Measurements from ENCODE around the gene MTG2.

MTG2 gene

DNA sequence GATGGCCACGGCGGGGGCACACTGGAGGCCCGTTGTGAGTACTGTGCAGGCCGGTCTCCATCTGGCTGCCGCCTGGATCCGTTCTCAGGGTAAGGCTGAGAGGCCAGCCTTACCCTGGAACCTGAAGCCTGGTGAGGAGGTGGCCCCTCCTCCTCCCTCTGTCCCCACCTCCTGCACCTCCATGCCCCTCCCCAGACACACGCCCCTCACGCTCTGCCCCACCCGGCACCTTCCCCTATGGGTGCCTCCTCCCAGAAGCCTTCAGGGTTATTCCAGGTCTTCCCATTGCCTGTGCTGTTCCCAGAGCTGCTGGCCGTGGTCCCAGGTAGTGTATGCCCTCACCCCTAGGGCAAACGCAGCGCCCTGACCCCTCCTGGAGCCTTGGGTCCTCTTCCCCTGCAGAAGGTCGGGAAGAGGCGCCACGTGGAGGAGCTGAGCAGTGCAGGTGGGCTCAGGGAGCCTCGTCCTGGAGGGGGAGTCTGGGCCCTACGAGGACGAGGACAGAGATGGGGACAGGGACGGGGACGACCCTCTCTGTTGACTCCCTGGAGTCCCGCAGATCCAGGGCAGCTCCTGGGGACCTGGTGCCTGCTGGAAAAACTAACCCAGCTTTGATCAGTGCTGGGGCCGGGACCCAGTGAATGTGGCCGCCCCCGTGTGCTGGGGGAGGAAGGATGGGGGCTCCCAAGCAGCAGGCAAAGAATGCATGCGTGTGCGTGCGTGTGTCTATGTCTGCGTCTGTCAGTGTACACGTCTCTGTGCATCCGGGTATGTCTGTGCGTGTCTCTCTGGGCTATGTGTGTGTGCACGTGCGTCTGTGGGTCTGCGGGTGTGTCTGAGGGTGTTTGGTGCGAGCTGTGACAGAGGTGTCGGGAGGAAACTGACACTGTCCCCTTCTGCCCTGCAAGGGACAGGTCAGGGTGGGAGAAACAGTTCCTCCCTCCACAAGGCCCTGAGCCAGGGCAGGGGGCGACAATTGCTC lies 45.4 kb downstream of the MTG2 start:
- Histone ChIP-seq H3K27ac (ENCODE audit: low read length) (no peak overlapping the region), H3K27me3 (ENCODE audit: low read depth, low read length) (peaks cover 6% of the 10 kb centered on the region), H3K36me3 (ENCODE audit: control insufficient read depth in 1 of 2, insufficient read depth in 2 of 2, low read length in 2 of 2) (no peaks in the 10 kb centered on the region), H3K9me3 (ENCODE audit: control insufficient read depth in 1 of 2, low read length in 2 of 2) (no peaks in the 10 kb centered on the region), H3K4me1 (ENCODE audit: control insufficient read depth in 1 of 2, insufficient read depth in 2 of 2, low read length in 2 of 2) (no peaks in the 10 kb centered on the region), H3K4me3 (ENCODE audit: low read depth in 1 of 2, low read length in 2 of 2) (no peak overlapping the region)

DNA sequence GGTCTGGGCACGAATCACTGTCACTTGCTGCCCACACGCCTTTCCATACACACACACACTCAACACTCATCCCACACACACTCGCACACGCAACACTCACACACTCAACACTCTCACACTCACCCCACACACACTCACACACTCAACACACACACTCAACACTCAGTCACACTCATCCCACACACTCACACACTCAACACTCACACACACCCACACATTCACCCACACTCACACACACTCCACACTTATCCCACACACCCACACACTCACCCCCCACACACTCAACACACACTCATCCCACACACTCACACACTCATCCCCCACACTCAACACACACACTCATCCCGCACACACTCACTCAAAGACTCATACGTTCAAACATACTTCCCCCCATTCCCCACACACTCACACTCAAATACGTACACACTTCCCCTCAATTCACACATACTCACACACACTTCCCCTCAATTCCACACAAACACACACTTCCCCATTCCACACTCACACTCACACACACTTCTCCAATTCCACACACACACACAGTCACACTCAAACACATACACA lies 46.2 kb downstream of the MTG2 start:
- H3K36me3 ChIP-seq (ENCODE audit: control insufficient read depth in 1 of 2, insufficient read depth in 2 of 2, low read length in 2 of 2), result no peaks in the 10 kb centered on the region
- H3K4me3 ChIP-seq (ENCODE audit: low read depth in 1 of 2, low read length in 2 of 2), result no peak overlapping the region
- H3K27ac ChIP-seq (ENCODE audit: low read length), result no peak overlapping the region
- no peaks in the 10 kb centered on the region for H3K4me1 ChIP-seq (ENCODE audit: control insufficient read depth in 1 of 2, insufficient read depth in 2 of 2, low read length in 2 of 2)
- H3K27me3 ChIP-seq (ENCODE audit: low read depth, low read length), result peaks cover 5% of the 10 kb centered on the region
- H3K9me3 ChIP-seq (ENCODE audit: control insufficient read depth in 1 of 2, low read length in 2 of 2), result no peaks in the 10 kb centered on the region

DNA sequence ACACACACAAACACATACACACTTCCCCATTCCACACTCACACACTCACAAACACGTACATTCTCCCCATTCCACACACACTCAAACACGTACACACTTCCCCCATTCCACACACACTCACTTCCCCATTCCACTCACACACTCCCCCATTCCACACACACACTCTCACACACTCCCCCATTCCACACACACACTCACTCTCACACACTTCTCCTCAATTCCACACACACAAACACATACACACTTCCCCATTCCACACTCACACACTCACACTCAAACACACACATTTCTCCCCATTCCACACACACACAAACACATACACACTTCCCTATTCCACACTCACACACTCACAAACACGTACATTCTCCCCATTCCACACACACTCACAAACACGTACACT lies 46.8 kb downstream of the MTG2 start:
- Histone ChIP-seq H3K36me3 (ENCODE audit: control insufficient read depth in 1 of 2, insufficient read depth in 2 of 2, low read length in 2 of 2) (no peaks in the 10 kb centered on the region), H3K27ac (ENCODE audit: low read length) (no peak overlapping the region), H3K9me3 (ENCODE audit: control insufficient read depth in 1 of 2, low read length in 2 of 2) (no peaks in the 10 kb centered on the region), H3K4me1 (ENCODE audit: control insufficient read depth in 1 of 2, insufficient read depth in 2 of 2, low read length in 2 of 2) (no peaks in the 10 kb centered on the region), H3K4me3 (ENCODE audit: low read depth in 1 of 2, low read length in 2 of 2) (no peak overlapping the region), H3K27me3 (ENCODE audit: low read depth, low read length) (peaks cover under 1% of the 10 kb centered on the region)

DNA sequence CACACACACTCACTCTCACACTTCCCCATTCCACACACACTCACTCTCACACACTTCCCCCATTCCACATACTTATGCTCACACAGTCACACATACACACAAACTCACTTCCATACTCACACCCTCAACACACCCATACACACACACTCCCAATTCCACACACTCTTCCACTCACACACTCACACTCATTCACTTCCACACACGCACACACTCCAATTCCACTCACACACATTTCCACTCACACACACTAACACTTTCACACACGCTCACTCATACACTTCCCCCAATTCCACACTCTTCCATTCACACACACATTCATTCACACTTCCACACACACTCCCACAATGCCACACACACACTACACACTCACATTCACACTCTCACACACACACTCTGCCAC lies 47.4 kb downstream of the MTG2 start:
- Histone ChIP-seq H3K27ac (ENCODE audit: low read length) (no peak overlapping the region), H3K4me1 (ENCODE audit: control insufficient read depth in 1 of 2, insufficient read depth in 2 of 2, low read length in 2 of 2) (no peaks in the 10 kb centered on the region), H3K27me3 (ENCODE audit: low read depth, low read length) (no peaks in the 10 kb centered on the region), H3K4me3 (ENCODE audit: low read depth in 1 of 2, low read length in 2 of 2) (no peak overlapping the region), H3K36me3 (ENCODE audit: control insufficient read depth in 1 of 2, insufficient read depth in 2 of 2, low read length in 2 of 2) (no peaks in the 10 kb centered on the region), H3K9me3 (ENCODE audit: control insufficient read depth in 1 of 2, low read length in 2 of 2) (no peaks in the 10 kb centered on the region)

DNA sequence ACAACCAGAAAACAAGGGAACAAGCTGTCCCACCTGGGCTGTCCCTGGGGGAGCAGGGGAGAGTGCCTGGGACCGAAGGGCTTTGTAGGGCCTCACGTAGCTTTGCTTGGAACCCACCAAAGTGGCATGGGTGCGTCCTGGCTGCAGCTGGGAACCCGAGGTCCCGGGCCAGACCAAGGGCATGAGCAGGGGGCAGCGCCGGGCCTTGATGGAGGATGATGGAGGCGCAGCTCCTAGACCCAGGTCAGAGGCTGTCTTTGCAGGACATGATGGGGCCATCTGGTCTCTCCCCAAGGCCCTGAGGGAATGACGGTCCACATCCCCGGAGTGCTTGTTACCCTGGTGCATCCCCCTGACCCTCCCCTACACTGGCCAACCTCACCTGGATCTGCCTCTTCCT lies 47.9 kb downstream of the MTG2 start:
- Histone ChIP-seq H3K27ac (ENCODE audit: low read length) (no peak overlapping the region), H3K4me1 (ENCODE audit: control insufficient read depth in 1 of 2, insufficient read depth in 2 of 2, low read length in 2 of 2) (no peaks in the 10 kb centered on the region), H3K36me3 (ENCODE audit: control insufficient read depth in 1 of 2, insufficient read depth in 2 of 2, low read length in 2 of 2) (no peaks in the 10 kb centered on the region), H3K4me3 (ENCODE audit: low read depth in 1 of 2, low read length in 2 of 2) (no peak overlapping the region), H3K27me3 (ENCODE audit: low read depth, low read length) (no peaks in the 10 kb centered on the region), H3K9me3 (ENCODE audit: control insufficient read depth in 1 of 2, low read length in 2 of 2) (no peaks in the 10 kb centered on the region)

DNA sequence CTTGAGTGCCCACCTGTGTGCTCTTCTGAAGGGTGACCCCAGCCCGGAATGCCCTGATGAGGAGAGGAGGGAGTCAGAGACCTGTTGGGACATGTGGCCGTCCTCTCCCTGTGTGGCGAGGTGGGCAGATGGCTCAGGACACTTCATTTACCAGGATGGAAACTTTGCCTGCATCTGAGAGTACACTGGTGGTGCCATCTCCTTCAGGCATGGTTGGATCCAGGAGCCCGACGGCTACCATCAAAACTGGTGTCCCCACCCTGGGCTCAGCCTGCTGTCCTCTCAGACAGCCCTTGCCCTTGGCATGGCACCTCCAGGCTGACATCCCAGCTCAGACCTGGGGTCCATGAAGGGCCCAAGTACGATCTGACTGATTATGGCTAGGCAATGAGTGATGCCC lies 48.5 kb downstream of the MTG2 start:
- Histone ChIP-seq H3K27me3 (ENCODE audit: low read depth, low read length) (no peaks in the 10 kb centered on the region), H3K4me1 (ENCODE audit: control insufficient read depth in 1 of 2, insufficient read depth in 2 of 2, low read length in 2 of 2) (no peaks in the 10 kb centered on the region), H3K9me3 (ENCODE audit: control insufficient read depth in 1 of 2, low read length in 2 of 2) (no peaks in the 10 kb centered on the region)

DNA sequence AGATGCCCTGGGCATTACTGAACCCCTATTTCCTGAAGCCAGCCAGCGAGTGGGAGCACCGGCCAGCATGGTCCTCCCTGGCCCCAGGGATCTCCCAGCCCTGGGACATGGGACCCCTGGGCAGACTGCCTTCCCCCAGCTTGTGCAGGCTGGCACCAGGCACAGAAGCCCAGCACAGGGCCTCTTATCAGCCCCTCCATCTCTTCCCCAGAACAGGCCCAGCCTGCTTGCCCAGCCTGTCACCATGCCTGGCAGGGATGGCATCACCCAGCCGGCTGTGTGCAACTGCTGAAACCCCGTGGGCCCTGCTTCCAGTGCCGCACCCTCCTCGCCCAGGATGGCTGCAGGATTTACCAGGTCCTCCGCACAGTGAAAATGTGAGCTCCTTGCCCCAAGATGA lies 49.4 kb downstream of the MTG2 start:
- Histone ChIP-seq H3K36me3 (ENCODE audit: control insufficient read depth in 1 of 2, insufficient read depth in 2 of 2, low read length in 2 of 2) (no peaks in the 10 kb centered on the region), H3K4me3 (ENCODE audit: low read depth in 1 of 2, low read length in 2 of 2) (no peak overlapping the region), H3K9me3 (ENCODE audit: control insufficient read depth in 1 of 2, low read length in 2 of 2) (no peaks in the 10 kb centered on the region), H3K4me1 (ENCODE audit: control insufficient read depth in 1 of 2, insufficient read depth in 2 of 2, low read length in 2 of 2) (no peaks in the 10 kb centered on the region), H3K27me3 (ENCODE audit: low read depth, low read length) (no peaks in the 10 kb centered on the region), H3K27ac (ENCODE audit: low read length) (no peak overlapping the region)

More for the DNA sequence above, 48.5 kb downstream of the MTG2 start:
- Histone ChIP-seq H3K4me3 (ENCODE audit: low read depth in 1 of 2, low read length in 2 of 2) (no peak overlapping the region), H3K36me3 (ENCODE audit: control insufficient read depth in 1 of 2, insufficient read depth in 2 of 2, low read length in 2 of 2) (no peaks in the 10 kb centered on the region), H3K27ac (ENCODE audit: low read length) (no peak overlapping the region)

DNA sequence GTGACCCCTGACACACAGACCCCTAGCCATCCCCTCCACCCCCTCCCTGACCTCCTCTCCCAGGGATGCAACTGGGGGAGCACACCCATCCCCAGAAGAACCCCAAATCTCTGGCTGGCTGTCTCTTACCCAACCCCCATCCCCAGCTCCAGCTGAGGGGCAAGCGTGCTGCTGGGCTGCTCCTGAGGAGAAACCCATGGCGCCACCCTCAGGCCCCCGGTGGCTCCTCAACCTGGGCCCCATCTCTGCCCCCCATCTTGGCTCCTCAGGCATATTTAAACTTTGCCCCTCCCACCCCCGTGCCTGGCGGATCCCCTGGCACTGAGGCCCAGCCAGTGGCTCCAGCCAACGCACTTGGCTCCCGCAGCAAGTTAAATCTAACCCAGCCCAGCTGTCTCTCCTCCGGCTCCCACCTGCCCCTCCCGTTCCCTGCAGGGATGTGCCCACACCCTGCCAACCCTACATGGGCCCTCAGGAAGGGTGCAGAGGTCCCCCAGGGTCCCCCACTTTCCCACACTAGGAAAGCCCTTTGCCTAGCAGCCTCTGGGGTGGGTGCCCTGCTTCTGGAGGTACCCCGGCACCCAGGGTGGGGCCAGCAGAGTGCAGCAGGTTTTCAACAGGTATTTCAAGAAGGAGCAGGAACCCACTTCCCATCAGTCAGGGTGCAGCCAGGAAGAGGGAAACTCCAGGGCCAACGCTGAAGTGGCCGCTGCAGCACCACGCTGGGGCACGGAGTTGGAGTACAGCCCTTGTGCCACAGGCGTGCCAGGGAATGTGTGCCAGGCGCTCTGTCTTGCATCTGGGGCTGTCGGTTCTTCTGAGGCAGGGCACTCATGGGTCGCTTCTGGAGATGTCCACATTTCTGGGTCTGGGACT lies 50.2 kb downstream of the MTG2 start:
- no peaks in the 10 kb centered on the region for H3K36me3 ChIP-seq (ENCODE audit: control insufficient read depth in 1 of 2, insufficient read depth in 2 of 2, low read length in 2 of 2)
- peaks cover 0 to 5% of the 10 kb centered on the region in 2 donors for H3K4me1 ChIP-seq (ENCODE audit: control insufficient read depth in 1 of 2, insufficient read depth in 2 of 2, low read length in 2 of 2)

DNA sequence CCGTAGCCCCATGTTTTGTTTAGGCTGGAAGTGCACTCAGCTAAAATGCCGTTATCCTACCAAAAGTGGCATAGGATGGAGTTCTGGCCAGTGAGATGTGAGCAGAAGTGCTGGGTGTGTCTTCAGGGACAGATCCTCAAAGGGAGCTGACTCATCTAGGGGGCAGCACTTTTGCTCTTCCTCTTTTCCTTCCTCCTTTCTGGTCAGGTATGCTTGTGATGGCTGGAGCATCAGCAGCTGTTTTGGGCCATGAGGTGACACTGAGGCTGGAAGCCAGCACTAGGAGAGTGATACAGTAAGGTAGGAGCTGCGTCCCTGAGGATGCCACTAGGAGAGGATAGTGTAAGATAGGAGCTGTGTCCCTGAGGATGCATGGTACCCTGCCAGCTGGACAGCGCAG lies 50.9 kb downstream of the MTG2 start:
- H3K27me3 ChIP-seq (ENCODE audit: low read depth, low read length), result no peaks in the 10 kb centered on the region

More for the DNA sequence above, 50.2 kb downstream of the MTG2 start:
- no peaks in the 10 kb centered on the region for H3K27me3 ChIP-seq (ENCODE audit: low read depth, low read length)
- H3K27ac ChIP-seq (ENCODE audit: low read length), result no peak overlapping the region
- H3K4me3 ChIP-seq (ENCODE audit: low read depth in 1 of 2, low read length in 2 of 2), result no peak overlapping the region
- H3K9me3 ChIP-seq (ENCODE audit: control insufficient read depth in 1 of 2, low read length in 2 of 2), result no peaks in the 10 kb centered on the region

DNA sequence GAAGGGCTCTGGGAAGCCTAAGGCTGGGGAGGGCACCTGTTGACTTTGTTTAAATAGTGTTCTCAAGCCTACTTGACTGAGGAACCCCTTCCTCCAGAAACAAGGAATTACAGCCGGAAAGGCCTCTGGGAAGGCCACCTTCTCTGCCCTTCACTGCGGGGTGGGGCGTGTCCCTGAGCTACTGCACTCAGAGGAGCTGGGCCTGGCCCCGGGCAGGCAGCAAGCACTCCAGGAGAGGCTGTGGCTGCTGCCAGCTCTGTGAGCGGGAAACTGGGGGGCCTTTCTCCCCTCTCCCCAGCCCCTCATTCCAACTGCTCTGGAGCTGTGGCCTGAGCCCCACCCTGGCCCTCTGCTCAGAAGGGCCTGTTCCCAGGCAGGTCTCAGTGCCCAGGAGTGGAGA lies 51.5 kb downstream of the MTG2 start:
- H3K36me3 ChIP-seq (ENCODE audit: control insufficient read depth in 1 of 2, insufficient read depth in 2 of 2, low read length in 2 of 2), result no peaks in the 10 kb centered on the region
- H3K4me3 ChIP-seq (ENCODE audit: low read depth in 1 of 2, low read length in 2 of 2), result no peak overlapping the region
- no peaks in the 10 kb centered on the region for H3K9me3 ChIP-seq (ENCODE audit: control insufficient read depth in 1 of 2, low read length in 2 of 2)
- no peaks in the 10 kb centered on the region for H3K27me3 ChIP-seq (ENCODE audit: low read depth, low read length)
- no peak overlapping the region for H3K27ac ChIP-seq (ENCODE audit: low read length)
- H3K4me1 ChIP-seq (ENCODE audit: control insufficient read depth in 1 of 2, insufficient read depth in 2 of 2, low read length in 2 of 2), result peaks cover 0 to 8% of the 10 kb centered on the region in 2 donors

More for the DNA sequence above, 50.9 kb downstream of the MTG2 start:
- Histone ChIP-seq H3K36me3 (ENCODE audit: control insufficient read depth in 1 of 2, insufficient read depth in 2 of 2, low read length in 2 of 2) (no peaks in the 10 kb centered on the region), H3K9me3 (ENCODE audit: control insufficient read depth in 1 of 2, low read length in 2 of 2) (no peaks in the 10 kb centered on the region), H3K4me3 (ENCODE audit: low read depth in 1 of 2, low read length in 2 of 2) (no peak overlapping the region), H3K4me1 (ENCODE audit: control insufficient read depth in 1 of 2, insufficient read depth in 2 of 2, low read length in 2 of 2) (peaks cover 0 to 5% of the 10 kb centered on the region in 2 donors), H3K27ac (ENCODE audit: low read length) (no peak overlapping the region)

Measured in muscle layer of duodenum (tissue), 2 donors.